GM12878 (cell line): ENCODE measurements around the gene COG2. TPM values are rescaled to one million over a fixed set of nuclear protein-coding genes. Genes with fewer than 3 reads are reported as not detected.

Experiments
- ATAC-seq: fragments of 200-7000 bp; cut with Tn5 transposase; 3 replicates; pipeline ENCODE4 v1.9.1; 2020; ENCODE audit warnings: mild to moderate bottlenecking, moderate library complexity
- BruUV-seq: library from RNA; stranded (reverse); fragments of 400-500 nt; replicated peaks from 2 replicates; lab custom pipeline; 2021; lab: Mats Ljungman, UMichigan
- CTCF ChIA-PET: fragments of 300-600 bp; sonication (Branson Sonifier 250); formaldehyde crosslinking; extraction: SDS; loops from one replicate; lab custom pipeline; 2021; ENCODE audit warnings: inconsistent platforms; lab: Yijun Ruan, JAX
- POLR2A ChIA-PET: fragments of 350-600 bp; formaldehyde crosslinking; extraction: SDS; loops from one replicate; lab custom pipeline; 2021; ENCODE audit warnings: inconsistent platforms; lab: Charles Lee
- RAD21 ChIA-PET: fragments of 300-600 bp; sonication (Branson Sonifier 250); formaldehyde crosslinking; loops from one replicate; lab custom pipeline; 2023; ENCODE audit warnings: antibody characterized with exemption; ENCODE audit not compliant: unreplicated experiment; lab: Charles Lee
- SMC1A ChIA-PET: fragments of 300-600 bp; sonication (Branson Sonifier 250); formaldehyde crosslinking; loops from one replicate; lab custom pipeline; 2023; ENCODE audit not compliant: unreplicated experiment, uncharacterized antibody; lab: Charles Lee
- DNase-seq: peaks from one replicate; pipeline ENCODE4 v3.0.0-alpha.2; 2011; ENCODE audit warnings: low read depth, low spot score
- FAIRE-seq: peaks from 3 replicates; lab custom pipeline; 2011; peaks lifted over from hg19 to GRCh38; lab: Jason Lieb, UNC
- H2AFZ ChIP-seq: 2 replicates; pipeline ENCODE4 v1.6.0; 2011; ENCODE audit warnings: low read depth, low read length, control low read depth; ENCODE audit not compliant: control insufficient read depth
- H3K27ac ChIP-seq: 2 replicates; pipeline ENCODE4 v1.5.1; 2011; ENCODE audit warnings: control low read depth; ENCODE audit not compliant: control insufficient read depth, insufficient read depth
- H3K27me3 ChIP-seq, 2 experiments: replicated peaks in 1 of 2; 2 replicates each; pipeline versions ENCODE4 v1.6.0 to v1.6.1; 2011; ENCODE audit warnings: low read length in 1 of 2; ENCODE audit not compliant: control insufficient read depth in 2 of 2, insufficient read depth in 2 of 2
- H3K36me3 ChIP-seq, 2 experiments: 2 replicates each; pipeline ENCODE4 v1.5.1; 2011; ENCODE audit warnings: low read length in 1 of 2; ENCODE audit not compliant: control insufficient read depth in 2 of 2, insufficient read depth in 2 of 2
- H3K4me1 ChIP-seq: 2 replicates; pipeline ENCODE4 v1.6.1; 2011; ENCODE audit warnings: mild to moderate bottlenecking, low read length, moderate library complexity, mixed read lengths; ENCODE audit not compliant: control insufficient read depth, insufficient read depth
- H3K4me2 ChIP-seq: 2 replicates; pipeline ENCODE4 v1.6.0; 2011; ENCODE audit warnings: control low read depth; ENCODE audit not compliant: control insufficient read depth, insufficient read depth
- H3K4me3 ChIP-seq: fragments of 200-600 bp; sonication (generic); 2 replicates; pipeline ENCODE4 v1.5.1; 2016
- H3K79me2 ChIP-seq: 2 replicates; pipeline ENCODE4 v1.6.0; 2011; ENCODE audit warnings: low read length; ENCODE audit not compliant: control insufficient read depth, insufficient read depth
- H3K9ac ChIP-seq: 2 replicates; pipeline ENCODE4 v1.8.0; 2011; ENCODE audit warnings: low read length, control low read depth, mixed read lengths; ENCODE audit not compliant: control insufficient read depth, insufficient read depth
- H3K9me3 ChIP-seq: replicated peaks from 3 replicates; pipeline ENCODE4 v1.5.1; 2011; ENCODE audit warnings: mild to moderate bottlenecking, low read length; ENCODE audit not compliant: control insufficient read depth, insufficient read depth
- H4K20me1 ChIP-seq: 2 replicates; pipeline ENCODE4 v1.6.0; 2011; ENCODE audit not compliant: control insufficient read depth, insufficient read depth
- BACH1 ChIP-seq: fragments of 450-650 bp; IDR thresholded peaks from 2 replicates; pipeline ENCODE4 v1.6.1; 2017; ENCODE audit warnings: mild to moderate bottlenecking, borderline replicate concordance
- BMI1 ChIP-seq: fragments of 450-650 bp; IDR thresholded peaks from 2 replicates; pipeline ENCODE4 v1.6.1; 2016; ENCODE audit warnings: mild to moderate bottlenecking, moderate library complexity, borderline replicate concordance
- ESRRA ChIP-seq: IDR thresholded peaks from 2 replicates; pipeline ENCODE4 v1.6.1; 2012; ENCODE audit warnings: mild to moderate bottlenecking, low read length, improper control_type of control experiment
- GABPA ChIP-seq: IDR thresholded peaks from 2 replicates; pipeline ENCODE4 v1.6.1; 2014; ENCODE audit warnings: antibody characterized with exemption, low read depth, mild to moderate bottlenecking, inconsistent platforms
- MEF2B ChIP-seq: fragments of 450-650 bp; IDR thresholded peaks from 2 replicates; pipeline ENCODE4 v1.6.1; 2018; ENCODE audit warnings: mild to moderate bottlenecking, moderate library complexity; ENCODE audit not compliant: partially characterized antibody, poor library complexity, severe bottlenecking
- MYC ChIP-seq: IDR thresholded peaks from 2 replicates; pipeline ENCODE4 v1.6.1; 2011; ENCODE audit warnings: mild to moderate bottlenecking, low read length, moderate library complexity, inconsistent platforms; ENCODE audit not compliant: insufficient read depth, insufficient replicate concordance, insufficient read length, severe bottlenecking
- YBX1 ChIP-seq: fragments of 450-650 bp; IDR thresholded peaks from 2 replicates; pipeline ENCODE4 v1.6.1; 2016; ENCODE audit warnings: antibody characterized with exemption
- ZZZ3 ChIP-seq: IDR thresholded peaks from 2 replicates; pipeline ENCODE4 v1.6.1; 2011; ENCODE audit warnings: low read depth; ENCODE audit not compliant: control insufficient read depth, insufficient read length
- WGBS: methylation state at CpG from one replicate; pipeline ENCODE4 v1.1.6; 2016; ENCODE audit warnings: low lambda C conversion rate; ENCODE audit not compliant: insufficient replicate concordance, insufficient coverage; ENCODE audit errors: missing lambda C conversion rate; 5-methylcytosine and 5-hydroxymethylcytosine counted together
- in situ Hi-C: fragments of 300-500 bp; cut with MboI; formaldehyde crosslinking; loops from 9 replicates; pipeline ENCODE4 v1.14.3; 2018; ENCODE audit warnings: mixed read lengths
- intact Hi-C: fragments of 100-400 bp; cut with micrococcal nuclease; formaldehyde crosslinking; loops from one replicate; pipeline ENCODE4 v1.14.2; 2022; ENCODE audit not compliant: unreplicated experiment
- polyA plus RNA-seq, 11 experiments: library from polyadenylated mRNA; depleted of rRNA in 4 of 11; unstranded in 6 of 11; stranded (reverse) in 5 of 11; fragments of >200 nt; fragmentation: Nextera tagmentation in 4 of 11; fragmentation: Illumina TruSeq in 1 of 11; extraction: Ambion mirVana in 4 of 11; extraction: Trizol in 1 of 11; gene quantifications; 1 replicate in 1 of 11; 2 replicates in 10 of 11; pipeline versions ENCODE4 v1.2.1 to v1.2.3, GENCODE V29; 2011 to 2016; ENCODE audit warnings: inconsistent platforms in 2 of 11, missing spikeins in 2 of 11, low read depth in 1 of 11
- total RNA-seq, 4 experiments: library from RNA; depleted of rRNA in 3 of 4; stranded (reverse); fragments of >200 nt in 3 of 4; fragmentation: Illumina TruSeq in 1 of 4; extraction: Trizol in 1 of 4; gene quantifications; 2 replicates each; pipeline versions ENCODE4 v1.2.1 to v1.2.3, GENCODE V29; 2013 to 2021

The COG2 gene
- total and polyA plus RNA-seq, 10 of the 15 experiments (the other 5 are each of a cell fraction or from before 2014, with no cell fraction given): 15.0 to 31.5 (median 28.3) TPM

- ChIA-PET SMC1A (no interaction called here), RAD21 (no interaction called here), POLR2A (no interaction called here), CTCF (no interaction called here)
- no peak for FAIRE-seq
- no peak for ATAC-seq
- Histone ChIP-seq H3K9me3 (no peaks in the 10 kb centered on the region), H3K4me3 (no peak overlapping the region), H3K79me2 (no peaks in the 10 kb centered on the region), H3K27me3 (no peaks in the 10 kb centered on the region; a peak in 2 of 4 replicates), H3K4me1 (no peaks in the 10 kb centered on the region), H3K36me3 (no peaks in the 10 kb centered on the region), H3K9ac (no peak overlapping the region), H3K27ac (no peak overlapping the region), H4K20me1 (no peaks in the 10 kb centered on the region), H3K4me2 (no peak overlapping the region), H2AFZ (no peak overlapping the region)
- 32% methylated on average over 3 of the region's 3 CpGs for WGBS
- in situ Hi-C loops (no loop called here), intact Hi-C loops (no loop called here)
- BruUV-seq: no TSS peak
- DNase-seq: no peak
- no peak for TF ChIP-seq BACH1
- no peak for TF ChIP-seq MYC
- no peak for TF ChIP-seq BMI1
- no peak for TF ChIP-seq ESRRA
- TF ChIP-seq ZZZ3: no peak
- TF ChIP-seq YBX1: no peak
- no peak for TF ChIP-seq MEF2B
- TF ChIP-seq GABPA: no peak
Measured at GRCh38 chr1:230620649-230621323, 21.5 kb upstream of the COG2 start.
